GM12872 (cell line): ENCODE measurements around the gene DLK1.

Experiments used
- TF ChIP-seq, protein P1 (sequence below): IDR thresholded peaks from 3 replicates; pipeline ENCODE4 v1.5.1; 2011; ENCODE audit warnings: low read depth, mild to moderate bottlenecking, low read length, moderate library complexity; ENCODE audit not compliant: insufficient read depth

The DLK1 gene

DNA sequence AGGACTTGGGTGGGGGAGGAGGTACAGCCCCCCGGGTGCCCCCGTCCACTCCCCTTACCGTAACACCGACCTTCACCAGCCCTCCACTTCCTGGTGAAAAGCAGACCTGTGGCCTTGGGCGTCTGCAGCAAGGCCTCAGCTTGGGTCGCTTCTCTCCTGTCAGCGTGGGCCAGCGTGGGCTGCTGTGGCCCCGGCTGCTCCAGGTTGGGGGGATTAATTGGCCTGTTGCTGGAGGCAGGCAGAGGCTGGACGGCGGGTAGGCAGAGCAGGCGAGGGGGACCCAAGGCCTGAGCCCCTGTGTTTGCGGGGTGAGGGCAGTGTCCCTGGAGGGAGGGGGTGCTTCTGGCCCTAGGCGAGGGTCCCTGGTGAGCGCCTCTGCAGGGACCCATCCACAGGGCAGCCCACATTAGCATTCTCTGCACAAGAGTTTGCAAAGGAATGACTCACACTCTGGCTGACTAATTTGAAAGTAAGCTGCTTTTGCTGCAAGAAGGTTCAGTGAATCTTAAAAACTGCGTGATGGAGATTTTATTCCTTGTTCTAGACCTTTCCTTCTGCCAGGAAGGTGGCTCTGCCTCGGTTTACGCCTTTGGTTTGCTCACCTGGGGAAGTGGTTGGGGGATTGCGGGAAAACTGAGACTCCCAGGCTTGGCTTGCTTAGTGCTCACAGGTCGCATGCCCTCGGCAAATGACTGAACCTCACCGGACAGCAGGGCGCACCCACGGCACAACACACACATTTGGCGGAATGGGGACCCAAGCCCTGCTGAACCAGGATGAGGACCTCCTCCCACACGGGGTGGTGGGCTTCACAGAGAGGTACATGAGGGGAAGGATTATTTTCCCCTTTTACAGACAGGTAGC, 37.9 kb upstream of the DLK1 start:
- TF ChIP-seq, protein P1, sequence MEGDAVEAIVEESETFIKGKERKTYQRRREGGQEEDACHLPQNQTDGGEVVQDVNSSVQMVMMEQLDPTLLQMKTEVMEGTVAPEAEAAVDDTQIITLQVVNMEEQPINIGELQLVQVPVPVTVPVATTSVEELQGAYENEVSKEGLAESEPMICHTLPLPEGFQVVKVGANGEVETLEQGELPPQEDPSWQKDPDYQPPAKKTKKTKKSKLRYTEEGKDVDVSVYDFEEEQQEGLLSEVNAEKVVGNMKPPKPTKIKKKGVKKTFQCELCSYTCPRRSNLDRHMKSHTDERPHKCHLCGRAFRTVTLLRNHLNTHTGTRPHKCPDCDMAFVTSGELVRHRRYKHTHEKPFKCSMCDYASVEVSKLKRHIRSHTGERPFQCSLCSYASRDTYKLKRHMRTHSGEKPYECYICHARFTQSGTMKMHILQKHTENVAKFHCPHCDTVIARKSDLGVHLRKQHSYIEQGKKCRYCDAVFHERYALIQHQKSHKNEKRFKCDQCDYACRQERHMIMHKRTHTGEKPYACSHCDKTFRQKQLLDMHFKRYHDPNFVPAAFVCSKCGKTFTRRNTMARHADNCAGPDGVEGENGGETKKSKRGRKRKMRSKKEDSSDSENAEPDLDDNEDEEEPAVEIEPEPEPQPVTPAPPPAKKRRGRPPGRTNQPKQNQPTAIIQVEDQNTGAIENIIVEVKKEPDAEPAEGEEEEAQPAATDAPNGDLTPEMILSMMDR = no peak

DNA sequence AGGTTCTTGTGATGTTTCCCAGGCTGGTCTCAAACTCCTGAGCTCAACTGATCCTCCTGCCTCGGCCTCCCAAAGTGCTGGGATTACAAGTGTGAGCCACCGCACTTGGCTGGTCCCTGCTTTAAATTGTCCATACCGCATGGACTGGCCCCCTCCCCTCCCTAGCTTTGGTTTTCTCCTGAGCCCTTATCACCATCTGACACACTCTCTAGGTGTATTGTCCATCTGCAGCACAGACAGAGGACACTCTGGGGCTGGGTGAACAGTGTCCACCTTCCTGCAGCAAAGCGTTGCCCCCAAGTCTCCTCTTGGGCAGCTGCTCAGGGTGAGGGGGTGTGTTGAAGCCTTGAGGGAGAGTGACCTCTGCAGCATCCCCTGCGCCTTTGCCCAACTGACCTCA, 36.0 kb upstream of the DLK1 start:
- TF ChIP-seq, protein P1 = no peak

DNA sequence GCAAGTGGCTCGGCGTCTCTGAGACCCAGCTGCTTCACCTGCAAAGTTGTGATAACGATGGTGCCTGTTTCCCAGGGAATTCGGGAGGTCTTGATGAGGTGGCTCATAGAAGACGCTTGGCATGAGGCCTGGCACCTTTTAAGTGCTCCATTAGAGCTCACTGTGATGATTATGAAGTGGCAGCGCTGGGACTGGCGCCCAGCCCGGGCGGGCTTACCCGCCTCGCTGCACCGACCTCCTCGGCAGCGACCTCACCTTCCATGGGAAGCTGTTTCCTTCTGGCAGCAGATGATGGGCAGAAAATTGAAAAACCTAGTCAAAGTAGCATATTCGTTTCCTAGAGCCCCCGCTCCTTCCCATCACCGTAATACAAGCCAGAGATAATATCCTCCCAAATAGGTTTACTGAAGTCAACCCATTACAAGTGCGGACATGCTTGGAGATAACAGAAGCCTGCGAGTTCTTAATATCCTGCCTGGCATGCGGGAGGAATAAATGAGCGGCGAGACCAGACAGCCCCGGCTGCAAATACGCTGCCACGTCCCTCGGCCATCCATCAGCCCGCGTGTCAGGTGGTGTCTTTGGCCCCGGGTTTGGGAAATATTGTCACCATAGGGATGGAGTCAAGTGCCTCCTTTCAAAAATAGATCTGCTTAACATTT, 35.2 kb upstream of the DLK1 start:
- TF ChIP-seq, protein P1 = no peak

DNA sequence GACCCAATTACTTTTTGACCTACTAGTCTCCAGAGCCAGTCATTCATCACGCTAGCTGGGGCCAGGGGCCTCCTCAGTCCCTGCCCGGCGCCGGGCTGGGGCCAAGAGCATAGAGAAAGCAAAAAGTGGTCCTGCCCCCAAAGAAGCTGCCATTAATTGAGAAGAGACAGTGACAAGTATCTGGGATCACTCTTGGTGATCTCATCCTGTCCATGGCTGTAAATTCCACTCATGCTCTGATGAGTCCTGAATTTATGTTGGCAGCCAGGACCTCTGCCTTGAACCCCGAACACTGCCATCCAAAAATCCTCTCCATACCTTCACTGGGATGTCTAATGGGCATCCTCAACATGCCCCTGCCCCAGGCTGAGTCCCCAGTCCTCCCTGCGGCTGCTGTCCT, 34.4 kb upstream of the DLK1 start:
- TF ChIP-seq, protein P1 = no peak

DNA sequence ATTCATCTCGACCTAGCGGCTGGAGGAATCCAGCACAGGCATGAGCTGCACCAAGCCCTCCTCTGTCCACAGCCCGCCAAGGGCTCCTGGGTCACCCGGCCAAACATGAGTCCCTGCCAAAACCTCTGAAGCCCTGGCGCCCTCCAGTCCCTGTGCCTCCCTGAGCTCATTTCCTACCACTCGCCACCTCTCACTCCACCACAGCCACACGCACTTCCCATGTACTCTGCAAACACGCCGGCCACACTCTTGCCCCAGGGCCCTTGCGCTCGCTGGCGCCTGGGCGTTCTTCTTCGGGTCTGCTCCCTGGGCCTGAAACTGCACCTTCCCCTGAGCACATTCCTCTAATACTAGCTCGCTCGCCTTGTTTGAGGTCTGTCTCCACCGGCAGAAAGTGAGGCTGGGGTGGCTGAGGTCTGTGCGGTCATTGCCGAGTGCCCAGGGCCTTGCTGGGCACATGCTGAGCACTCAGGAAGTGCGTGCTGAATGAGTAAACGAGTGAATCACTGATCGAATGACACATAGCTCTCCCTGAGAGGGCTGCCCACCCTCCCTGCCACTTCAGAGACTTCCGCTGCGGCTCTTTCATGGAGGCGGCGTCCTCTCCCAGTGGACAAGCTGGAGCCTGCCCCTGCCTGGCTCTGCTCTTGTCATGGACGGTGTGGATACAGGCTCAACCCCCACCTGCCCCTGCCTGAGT, 33.7 kb upstream of the DLK1 start:
- TF ChIP-seq, protein P1 = no peak

GRCh38 chr14:100693877-100694578, 32.7 kb upstream of the DLK1 start:
- TF ChIP-seq, protein P1 = no peak
